Ascending aorta (tissue), 2 donors: ENCODE results near the gene NELFB. TPM values are rescaled to one million over a fixed set of nuclear protein-coding genes. Genes with fewer than 3 reads are reported as not detected.

Source experiments
- DNase-seq, 2 donors: peaks; one replicate each; pipeline ENCODE4 v3.0.0-alpha.2; 2019; ENCODE audit warnings: low spot score in 2 of 2
- H3K27ac ChIP-seq, 2 donors: fragments of 200-600 bp; sonication (generic); one replicate each; pipeline ENCODE4 v1.5.1; 2016 to 2017; ENCODE audit warnings: mild to moderate bottlenecking in 1 of 2
- H3K27me3 ChIP-seq: fragments of 200-600 bp; sonication (generic); one replicate; pipeline ENCODE4 v1.5.1; 2017
- H3K36me3 ChIP-seq, 2 donors: fragments of 200-600 bp; sonication (generic); one replicate each; pipeline ENCODE4 v1.5.1; 2016
- H3K4me1 ChIP-seq, 2 donors: fragments of 200-600 bp; sonication (generic); one replicate each; pipeline ENCODE4 v1.5.1; 2016 to 2017; ENCODE audit warnings: mild to moderate bottlenecking in 1 of 2
- H3K4me3 ChIP-seq, 2 donors: fragments of 200-600 bp; sonication (generic); one replicate each; pipeline ENCODE4 v1.5.1; 2016 to 2017; ENCODE audit warnings: mild to moderate bottlenecking in 1 of 2
- H3K9me3 ChIP-seq, 2 donors: fragments of 200-600 bp; sonication (generic); one replicate each; pipeline ENCODE4 v1.5.1; 2016
- intact Hi-C: fragments of 100-400 bp; cut with DNase I; formaldehyde crosslinking; loops from one replicate; pipeline ENCODE4 v1.15.1; 2023
- total RNA-seq: library from RNA; depleted of rRNA; stranded (reverse); fragments of >200 nt; gene quantifications from one replicate; pipeline ENCODE4 v1.1.0, GENCODE V29; 2016
- TF ChIP-seq, protein P1 (sequence below), 3 experiments: fragments of 200-600 bp in 2 of 3; fragments of 450-650 bp in 1 of 3; sonication (generic) in 2 of 3; IDR thresholded peaks; one replicate each; pipeline ENCODE4 v1.5.1; 2016 to 2019; ENCODE audit warnings: antibody characterized with exemption in 3 of 3, mild to moderate bottlenecking in 1 of 3, moderate library complexity in 1 of 3

Gene NELFB
- total RNA-seq, 1 donor from 2014 or later, result 71.7 TPM

DNA sequence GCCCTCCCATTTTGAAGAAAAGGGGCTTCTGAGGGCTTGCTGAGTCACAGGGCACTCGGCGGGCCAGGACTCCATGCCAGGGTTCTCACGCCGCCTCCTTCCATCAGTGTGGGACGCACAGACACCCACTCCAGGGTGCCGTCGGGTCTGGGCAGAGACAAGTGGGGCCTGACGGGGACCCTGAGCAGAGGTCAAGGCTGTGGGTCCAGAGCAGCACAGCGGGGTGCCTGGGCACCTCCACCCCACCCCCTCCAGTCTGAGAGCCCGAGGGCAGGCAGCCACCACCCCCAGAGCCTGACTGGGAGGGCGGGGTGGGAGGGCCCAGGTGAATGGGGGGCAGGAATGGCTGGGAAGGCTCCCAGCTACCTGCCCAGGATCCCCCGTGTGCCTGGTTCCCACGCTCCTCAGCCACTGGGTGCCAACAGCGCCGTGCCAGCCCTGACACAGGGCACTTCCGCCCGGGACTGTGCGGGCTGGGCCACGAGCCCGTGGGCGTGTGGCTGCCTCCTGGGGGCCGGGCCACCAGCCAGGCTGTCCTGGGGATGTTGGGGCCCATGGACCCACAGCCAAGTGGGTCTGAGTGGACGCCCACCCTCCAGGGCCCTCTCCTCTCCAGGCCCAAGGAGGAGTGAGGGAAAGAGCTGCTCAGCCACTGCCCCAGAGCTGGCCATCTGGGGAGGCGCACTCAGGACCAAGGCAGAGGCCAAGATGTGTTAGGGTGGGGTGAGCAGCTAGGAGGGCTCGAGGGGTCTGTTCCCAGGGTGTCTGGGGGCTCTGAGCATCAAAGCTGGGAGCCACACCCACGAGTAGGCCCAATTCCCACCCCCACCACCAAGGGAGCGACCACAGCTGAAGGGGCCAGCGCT lies 57.1 kb downstream of the NELFB start:
- intact Hi-C loops, result no loop called here
- H3K27ac ChIP-seq, result no peak overlapping the region
- H3K4me3 ChIP-seq, result no peak overlapping the region
- no peaks in the 10 kb centered on the region for H3K9me3 ChIP-seq
- H3K4me1 ChIP-seq, result peaks cover 7 to 10% of the 10 kb centered on the region in 2 donors
- no peaks in the 10 kb centered on the region for H3K36me3 ChIP-seq
- peaks cover 8% of the 10 kb centered on the region for H3K27me3 ChIP-seq
- peak in 1 of 2 donors; percentile 54 for DNase-seq
- TF ChIP-seq, protein P1, sequence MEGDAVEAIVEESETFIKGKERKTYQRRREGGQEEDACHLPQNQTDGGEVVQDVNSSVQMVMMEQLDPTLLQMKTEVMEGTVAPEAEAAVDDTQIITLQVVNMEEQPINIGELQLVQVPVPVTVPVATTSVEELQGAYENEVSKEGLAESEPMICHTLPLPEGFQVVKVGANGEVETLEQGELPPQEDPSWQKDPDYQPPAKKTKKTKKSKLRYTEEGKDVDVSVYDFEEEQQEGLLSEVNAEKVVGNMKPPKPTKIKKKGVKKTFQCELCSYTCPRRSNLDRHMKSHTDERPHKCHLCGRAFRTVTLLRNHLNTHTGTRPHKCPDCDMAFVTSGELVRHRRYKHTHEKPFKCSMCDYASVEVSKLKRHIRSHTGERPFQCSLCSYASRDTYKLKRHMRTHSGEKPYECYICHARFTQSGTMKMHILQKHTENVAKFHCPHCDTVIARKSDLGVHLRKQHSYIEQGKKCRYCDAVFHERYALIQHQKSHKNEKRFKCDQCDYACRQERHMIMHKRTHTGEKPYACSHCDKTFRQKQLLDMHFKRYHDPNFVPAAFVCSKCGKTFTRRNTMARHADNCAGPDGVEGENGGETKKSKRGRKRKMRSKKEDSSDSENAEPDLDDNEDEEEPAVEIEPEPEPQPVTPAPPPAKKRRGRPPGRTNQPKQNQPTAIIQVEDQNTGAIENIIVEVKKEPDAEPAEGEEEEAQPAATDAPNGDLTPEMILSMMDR (IDR thresholded peaks at IDR 0.05), result no peak

DNA sequence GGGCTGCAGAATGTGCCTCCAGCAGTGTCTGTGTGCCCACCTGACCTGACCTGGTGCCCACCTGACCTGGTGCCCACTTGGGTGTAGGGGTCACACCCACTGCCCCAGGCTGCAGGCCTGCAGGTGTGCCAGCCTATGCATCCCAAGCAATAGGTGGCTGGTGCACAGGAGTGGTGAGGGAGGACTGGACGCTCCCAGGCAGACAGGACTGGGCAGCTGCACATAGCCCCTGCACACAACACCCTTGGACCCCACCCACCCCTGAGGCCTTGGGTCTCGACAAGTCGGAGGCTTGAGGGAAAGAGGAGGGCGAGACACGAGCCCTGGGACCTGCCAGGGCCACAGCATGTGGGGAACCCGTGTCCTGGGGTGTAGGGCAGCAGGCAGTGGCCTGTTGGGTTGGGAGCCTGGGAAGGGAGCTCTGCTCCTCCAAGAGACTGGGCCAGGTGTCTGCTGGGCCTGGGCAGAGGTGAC lies 57.8 kb downstream of the NELFB start:
- TF ChIP-seq, protein P1 (IDR thresholded peaks at IDR 0.05), result no peak
- no peak for DNase-seq
- peaks cover 10% of the 10 kb centered on the region for H3K27me3 ChIP-seq
- H3K4me3 ChIP-seq, result no peak overlapping the region
- no peaks in the 10 kb centered on the region for H3K36me3 ChIP-seq
- peaks cover 7 to 10% of the 10 kb centered on the region in 2 donors for H3K4me1 ChIP-seq
- H3K9me3 ChIP-seq, result no peaks in the 10 kb centered on the region
- H3K27ac ChIP-seq, result no peak overlapping the region
- intact Hi-C loops, result no loop called here

DNA sequence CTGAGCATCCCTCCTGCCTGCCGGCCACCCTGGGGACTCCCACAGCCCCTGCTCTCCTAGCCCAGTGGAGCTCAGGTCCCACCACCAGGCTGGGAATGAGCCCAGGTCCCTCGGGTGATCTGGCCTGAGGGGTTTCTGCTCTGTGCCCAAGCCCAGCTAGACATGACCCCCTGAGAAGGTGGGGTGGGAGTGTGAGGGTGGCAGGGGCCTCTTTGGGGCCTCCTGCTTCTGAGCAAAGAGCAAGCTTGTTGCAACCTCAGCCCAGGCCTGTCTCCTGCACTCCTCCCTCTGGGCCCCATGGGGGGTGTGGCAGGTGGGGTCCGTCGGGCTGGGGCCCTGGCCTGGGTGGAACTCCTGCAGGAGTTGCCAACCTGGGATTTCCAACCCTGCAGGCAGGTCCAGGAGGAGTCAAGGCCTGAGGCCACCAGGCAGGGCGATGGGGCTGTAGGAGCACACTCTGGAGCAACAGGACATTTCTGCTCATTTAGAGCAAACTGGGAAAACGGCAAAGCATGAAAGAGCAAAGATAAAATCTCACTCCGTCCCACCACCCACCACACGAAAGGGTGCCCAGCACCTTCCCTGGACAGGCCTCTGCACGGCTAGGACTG lies 58.3 kb downstream of the NELFB start:
- peak in 1 of 2 donors; percentile 61 for DNase-seq
- TF ChIP-seq, protein P1 (IDR thresholded peaks at IDR 0.05), result no peak
- Histone ChIP-seq H3K4me3 (no peak overlapping the region), H3K9me3 (no peaks in the 10 kb centered on the region), H3K36me3 (no peaks in the 10 kb centered on the region), H3K4me1 (peaks cover 7 to 10% of the 10 kb centered on the region in 2 donors), H3K27me3 (peaks cover 16% of the 10 kb centered on the region), H3K27ac (no peak overlapping the region)
- intact Hi-C loops, result no loop called here

DNA sequence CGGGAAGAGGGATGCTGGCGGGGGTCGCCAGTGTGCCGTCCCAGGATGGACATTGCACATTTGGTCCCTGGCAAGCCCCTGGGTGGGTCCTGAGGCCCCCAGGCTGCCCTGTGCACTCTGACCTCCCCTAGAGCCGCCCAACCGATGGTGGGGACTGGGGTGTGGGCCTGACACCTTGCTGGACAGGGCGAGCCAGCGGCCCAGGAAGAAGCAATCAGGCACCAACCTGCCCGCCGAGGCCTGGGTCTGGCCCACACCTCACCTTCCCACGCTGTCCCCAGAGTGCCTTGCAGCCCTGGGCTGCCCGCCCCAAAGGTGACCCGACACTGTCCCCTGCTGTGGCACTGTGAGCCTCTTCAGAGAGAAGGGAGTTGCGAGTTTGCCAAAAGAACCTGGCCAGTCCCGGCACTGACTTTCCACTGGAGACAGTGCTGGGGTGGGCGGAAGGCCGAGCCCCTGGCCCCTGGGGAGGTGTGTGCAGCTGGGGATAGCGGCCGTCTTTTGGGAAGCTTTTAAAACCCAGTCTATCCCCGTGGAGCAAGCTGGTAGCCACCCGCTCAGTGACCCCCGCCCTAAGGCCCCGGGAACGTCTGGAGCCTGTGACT lies 58.9 kb downstream of the NELFB start:
- Histone ChIP-seq H3K9me3 (no peaks in the 10 kb centered on the region), H3K4me3 (no peak overlapping the region), H3K27ac (no peak overlapping the region), H3K27me3 (peaks cover 17% of the 10 kb centered on the region), H3K4me1 (peaks cover 7 to 10% of the 10 kb centered on the region in 2 donors), H3K36me3 (no peaks in the 10 kb centered on the region)
- peak in 1 of 2 donors; percentile 58 for DNase-seq
- intact Hi-C loops, result no loop called here
- TF ChIP-seq, protein P1 (IDR thresholded peaks at IDR 0.05), result peak in 2 of 3 experiments; percentile 7 to 38

DNA sequence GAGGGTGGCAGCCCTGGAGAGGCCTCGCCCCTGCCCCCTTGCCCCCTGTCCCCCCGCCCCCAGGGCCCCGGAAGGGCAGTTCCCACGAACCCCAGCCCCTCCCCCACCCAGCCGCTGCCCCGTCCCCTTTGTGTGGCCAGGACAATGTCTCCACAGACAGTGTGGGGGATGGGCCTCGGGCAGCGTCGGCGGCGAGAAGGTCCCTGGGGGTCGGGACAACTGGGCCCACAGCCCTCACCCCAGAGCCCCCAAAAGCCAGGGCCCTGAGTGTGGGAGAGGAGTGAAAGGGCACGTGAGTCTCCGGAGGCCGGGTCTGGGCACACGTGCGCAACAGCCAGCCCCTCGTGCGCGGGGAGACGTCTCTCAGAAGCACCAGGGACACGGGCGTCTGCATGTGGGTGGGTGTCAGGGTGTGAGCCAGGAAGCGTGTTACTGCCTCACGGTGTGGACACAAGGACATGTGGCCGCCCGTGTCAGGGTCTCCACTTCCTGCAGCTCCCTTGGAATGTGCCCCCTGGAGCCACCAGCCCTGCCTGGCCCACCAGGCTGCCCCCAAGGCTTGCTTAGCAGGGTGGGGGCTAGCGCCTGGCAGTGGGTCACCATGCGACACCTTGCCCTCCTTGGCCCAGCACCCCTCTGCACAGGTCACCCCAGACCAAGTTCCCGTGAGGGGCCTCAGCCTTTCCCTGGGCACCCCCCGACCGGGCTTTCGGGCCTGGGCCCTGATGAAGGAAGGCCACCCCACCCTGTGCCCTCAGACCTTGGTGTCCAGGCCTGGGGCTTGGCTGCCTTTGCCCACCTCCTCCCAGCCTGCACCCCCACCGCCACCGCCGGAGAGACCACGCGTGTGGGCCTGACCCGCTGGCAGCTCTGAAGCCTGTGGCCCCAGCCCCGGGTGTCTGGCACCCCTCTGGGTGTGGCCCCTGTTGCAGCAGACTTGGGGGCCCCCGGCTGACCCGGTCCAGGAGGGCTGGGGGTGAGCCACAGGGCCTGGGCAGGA lies 59.7 kb downstream of the NELFB start:
- intact Hi-C loops, result no loop called here
- H3K27ac ChIP-seq, result no peak overlapping the region
- no peak overlapping the region for H3K4me3 ChIP-seq
- TF ChIP-seq, protein P1 (IDR thresholded peaks at IDR 0.05), result no peak
- H3K9me3 ChIP-seq, result no peaks in the 10 kb centered on the region
- peaks cover 7 to 10% of the 10 kb centered on the region in 2 donors for H3K4me1 ChIP-seq
- peaks cover 17% of the 10 kb centered on the region for H3K27me3 ChIP-seq
- peak in 1 of 2 donors; percentile 58 for DNase-seq
- no peaks in the 10 kb centered on the region for H3K36me3 ChIP-seq
